Chondrocyte (in vitro differentiated cells): ENCODE measurements around the gene ZNF784. TPM values are rescaled to one million over a fixed set of nuclear protein-coding genes. Genes with fewer than 3 reads are reported as not detected.

ENCODE experiments used
- DNase-seq: peaks from one replicate; pipeline ENCODE4 v3.0.0; 2021; ENCODE audit warnings: mixed read lengths, low spot score
- H3K27ac Mint-ChIP-seq: one replicate; pipeline ENCODE4 v1.8.0; 2021; ENCODE audit warnings: mild to moderate bottlenecking, moderate library complexity, mixed read lengths; ENCODE audit not compliant: unreplicated experiment
- H3K27me3 Mint-ChIP-seq: 2 replicates; pipeline ENCODE4 v1.8.0; 2021; ENCODE audit warnings: low read depth, mixed read lengths
- H3K36me3 Mint-ChIP-seq: 2 replicates; pipeline ENCODE4 v1.8.0; 2021; ENCODE audit warnings: low read depth, mixed read lengths
- H3K4me1 Mint-ChIP-seq: 2 replicates; pipeline ENCODE4 v1.8.0; 2021; ENCODE audit warnings: low read depth, mild to moderate bottlenecking, mixed read lengths
- H3K4me3 Mint-ChIP-seq: one replicate; pipeline ENCODE4 v1.8.0; 2021; ENCODE audit warnings: mild to moderate bottlenecking, moderate library complexity, mixed read lengths; ENCODE audit not compliant: unreplicated experiment
- H3K9me3 Mint-ChIP-seq: 2 replicates; pipeline ENCODE4 v1.8.0; 2021; ENCODE audit warnings: low read depth, mixed read lengths
- total RNA-seq: library from RNA; stranded (reverse); gene quantifications from 3 replicates; pipeline ENCODE4 v1.2.1, GENCODE V29; 2021
- TF ChIP-seq, protein P1 (sequence below): fragments of 200-600 bp; sonication (generic); IDR thresholded peaks from 2 replicates; pipeline ENCODE4 v1.5.0; 2021; ENCODE audit warnings: antibody characterized with exemption, mild to moderate bottlenecking, moderate library complexity

ZNF784 gene
- total RNA-seq, 1 donor from 2014 or later: 6.4 TPM

DNA sequence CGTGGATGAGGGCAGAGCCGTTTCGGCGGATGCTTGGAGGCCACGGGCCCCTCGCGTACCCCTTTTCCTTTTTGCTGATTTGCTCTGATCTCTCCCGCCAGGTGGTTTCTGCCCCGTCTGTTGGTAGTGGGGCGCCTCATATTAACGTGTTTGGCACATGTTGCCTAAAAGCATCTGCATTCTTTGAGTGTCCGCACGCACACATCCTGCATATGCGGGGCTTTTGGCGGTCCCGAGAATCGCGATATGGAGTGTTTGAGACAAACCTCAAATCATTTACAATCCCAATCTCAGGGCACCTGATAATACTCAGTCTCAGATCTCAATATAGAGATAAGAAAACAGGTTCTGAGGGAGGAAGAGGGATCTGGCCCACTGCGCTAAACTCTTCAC is 31.3 kb upstream of the ZNF784 start:
- DNase-seq: no peak
- no peaks in the 10 kb centered on the region for H3K9me3 Mint-ChIP-seq
- H3K4me3 Mint-ChIP-seq: peak overlapping the region; percentile 99
- H3K4me1 Mint-ChIP-seq: peaks cover 41% of the 10 kb centered on the region
- TF ChIP-seq, protein P1, sequence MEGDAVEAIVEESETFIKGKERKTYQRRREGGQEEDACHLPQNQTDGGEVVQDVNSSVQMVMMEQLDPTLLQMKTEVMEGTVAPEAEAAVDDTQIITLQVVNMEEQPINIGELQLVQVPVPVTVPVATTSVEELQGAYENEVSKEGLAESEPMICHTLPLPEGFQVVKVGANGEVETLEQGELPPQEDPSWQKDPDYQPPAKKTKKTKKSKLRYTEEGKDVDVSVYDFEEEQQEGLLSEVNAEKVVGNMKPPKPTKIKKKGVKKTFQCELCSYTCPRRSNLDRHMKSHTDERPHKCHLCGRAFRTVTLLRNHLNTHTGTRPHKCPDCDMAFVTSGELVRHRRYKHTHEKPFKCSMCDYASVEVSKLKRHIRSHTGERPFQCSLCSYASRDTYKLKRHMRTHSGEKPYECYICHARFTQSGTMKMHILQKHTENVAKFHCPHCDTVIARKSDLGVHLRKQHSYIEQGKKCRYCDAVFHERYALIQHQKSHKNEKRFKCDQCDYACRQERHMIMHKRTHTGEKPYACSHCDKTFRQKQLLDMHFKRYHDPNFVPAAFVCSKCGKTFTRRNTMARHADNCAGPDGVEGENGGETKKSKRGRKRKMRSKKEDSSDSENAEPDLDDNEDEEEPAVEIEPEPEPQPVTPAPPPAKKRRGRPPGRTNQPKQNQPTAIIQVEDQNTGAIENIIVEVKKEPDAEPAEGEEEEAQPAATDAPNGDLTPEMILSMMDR: no peak
- no peaks in the 10 kb centered on the region for H3K27me3 Mint-ChIP-seq
- H3K36me3 Mint-ChIP-seq: peaks cover 3% of the 10 kb centered on the region
- H3K27ac Mint-ChIP-seq: peak overlapping the region; percentile 95

DNA sequence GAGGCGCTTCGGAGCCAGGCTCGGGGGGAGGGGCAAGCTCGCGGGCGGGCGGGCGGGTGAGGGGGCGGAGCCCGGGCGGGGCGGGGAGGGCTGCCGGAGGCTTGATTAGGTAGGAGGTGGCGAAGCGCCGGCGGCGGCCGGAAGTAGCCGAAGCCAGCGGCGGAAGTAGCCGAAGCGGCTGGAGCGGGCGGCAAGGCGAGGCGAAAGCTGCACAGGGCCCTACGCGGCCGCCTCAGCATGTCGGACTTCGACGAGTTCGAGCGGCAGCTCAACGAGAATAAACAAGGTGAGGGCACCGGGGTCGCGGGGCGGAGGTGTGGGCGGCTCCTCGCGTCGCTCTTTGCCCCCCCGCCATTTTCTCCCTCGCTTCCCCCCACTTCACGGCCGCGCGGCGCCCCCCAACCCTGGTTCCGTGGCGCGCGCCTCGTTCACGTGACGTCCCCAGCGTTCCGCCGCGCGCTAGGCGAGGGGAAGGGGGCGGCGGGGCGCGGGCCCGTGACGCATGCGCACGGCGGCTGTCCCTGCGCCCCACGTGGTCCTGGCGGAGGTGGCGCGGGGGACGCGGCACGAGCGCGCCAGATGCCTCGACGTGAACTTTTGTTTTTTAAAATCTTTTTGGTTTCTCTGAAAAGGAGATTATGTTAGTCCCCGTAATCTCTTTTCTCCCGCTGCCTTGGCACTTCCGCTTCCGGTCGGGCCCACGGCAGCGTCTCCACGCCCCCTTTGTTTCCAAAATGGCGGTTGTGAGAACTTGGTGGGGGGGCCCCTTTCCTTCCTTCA is 30.7 kb upstream of the ZNF784 start, which contains the start of gene U2AF2:
Gene U2AF2, plus strand, starts transcription at position 168 of the 780 bp plus-strand sequence. Its CDS starts 70 bp downstream, at position 238.
- peak within 1 kb of the TSS; percentile 100 for H3K27ac Mint-ChIP-seq
- peak; percentile 96 for DNase-seq

DNA sequence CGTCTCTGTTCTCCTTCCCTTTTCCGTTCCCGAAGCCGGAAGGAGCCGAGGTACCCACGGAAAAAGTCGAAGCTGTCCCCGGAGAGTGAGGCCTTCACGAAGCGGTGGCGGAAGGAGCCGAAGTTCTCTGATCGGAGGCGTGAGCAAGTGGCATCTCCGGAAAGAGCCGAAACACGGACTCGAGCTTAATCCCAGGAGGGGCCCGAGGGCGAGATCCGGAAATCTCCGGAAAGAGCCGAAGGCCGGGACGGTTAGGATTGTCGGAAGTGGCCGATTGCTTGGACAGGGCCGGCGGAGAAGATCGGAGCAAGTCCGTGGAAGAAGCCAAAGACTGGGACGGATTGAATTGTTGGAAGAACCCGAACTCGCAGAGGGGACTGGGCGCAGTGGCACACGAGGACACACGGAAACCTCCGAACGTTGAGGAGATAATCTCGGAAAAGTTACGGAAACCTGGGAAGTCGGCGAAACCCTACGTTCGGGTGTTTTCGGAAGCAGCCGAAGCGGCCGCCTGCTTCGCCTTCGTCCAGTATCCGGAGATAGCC is 30.0 kb upstream of the ZNF784 start:
- H3K36me3 Mint-ChIP-seq: peaks cover 3% of the 10 kb centered on the region
- no peaks in the 10 kb centered on the region for H3K27me3 Mint-ChIP-seq
- TF ChIP-seq, protein P1: no peak

More for the DNA sequence above, 30.7 kb upstream of the ZNF784 start, which contains the start of gene U2AF2:
- H3K9me3 Mint-ChIP-seq: no peaks in the 10 kb centered on the region
- H3K36me3 Mint-ChIP-seq: peaks cover 3% of the 10 kb centered on the region
- H3K27me3 Mint-ChIP-seq: no peaks in the 10 kb centered on the region
- TF ChIP-seq, protein P1: peak; percentile 18
- peaks cover 47% of the 10 kb centered on the region for H3K4me1 Mint-ChIP-seq
- peak within 1 kb of the TSS; percentile 99 for H3K4me3 Mint-ChIP-seq

DNA sequence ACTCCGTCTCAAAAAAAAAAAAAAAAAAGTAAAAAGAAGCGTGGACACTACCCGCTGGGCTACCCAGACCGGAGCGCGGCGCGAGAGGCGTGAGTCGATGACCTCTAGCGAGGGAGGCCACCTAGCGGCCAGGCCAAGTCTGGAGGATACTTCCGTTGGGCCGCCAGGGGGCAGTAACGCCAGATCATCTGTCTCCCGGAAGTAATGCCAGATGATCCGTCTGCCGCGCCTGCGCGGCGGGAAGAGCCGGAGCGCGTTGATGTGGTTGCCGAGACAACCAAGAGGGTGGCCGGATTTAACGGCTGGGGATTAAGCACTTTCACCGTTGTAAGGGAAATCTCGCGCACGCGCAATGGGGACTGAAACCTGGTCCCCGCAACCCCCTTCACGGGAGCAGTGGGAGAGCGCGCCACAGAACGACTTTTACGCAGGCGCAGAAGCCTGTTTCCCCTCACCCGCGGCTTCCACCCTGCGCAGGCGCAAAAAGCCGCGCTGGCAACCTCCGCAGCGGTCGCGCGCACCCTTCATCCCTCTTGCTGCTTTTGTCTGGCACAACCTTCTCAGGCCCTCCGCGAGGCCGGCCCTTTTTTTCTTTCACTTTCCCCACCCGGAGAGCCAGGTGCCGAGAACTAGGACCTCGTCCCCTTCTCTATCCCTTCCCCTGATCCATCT is 29.4 kb upstream of the ZNF784 start:
- H3K4me1 Mint-ChIP-seq: peaks cover 52% of the 10 kb centered on the region
- TF ChIP-seq, protein P1: peak; percentile 100
- H3K36me3 Mint-ChIP-seq: peaks cover 3% of the 10 kb centered on the region
- no peaks in the 10 kb centered on the region for H3K27me3 Mint-ChIP-seq
- DNase-seq: peak; percentile 99
- H3K27ac Mint-ChIP-seq: peak overlapping the region; percentile 100
- H3K4me3 Mint-ChIP-seq: peak overlapping the region; percentile 99
- H3K9me3 Mint-ChIP-seq: no peaks in the 10 kb centered on the region

More for the DNA sequence above, 30.0 kb upstream of the ZNF784 start:
- Mint-ChIP-seq H3K27ac (peak overlapping the region; percentile 100), H3K4me1 (peaks cover 48% of the 10 kb centered on the region), H3K9me3 (no peaks in the 10 kb centered on the region), H3K4me3 (peak overlapping the region; percentile 99)
- DNase-seq: peak; percentile 99
